HCT116 (cell line): Measurements from ENCODE around the gene EARS2. TPM values are rescaled to one million over a fixed set of nuclear protein-coding genes. Genes with fewer than 3 reads are reported as not detected.

Experiments used
- ATAC-seq: fragments of 200-7000 bp; cut with Tn5 transposase; 2 replicates; pipeline ENCODE4 v1.9.1; 2020; ENCODE audit warnings: mild to moderate bottlenecking, moderate library complexity
- BruUV-seq: library from RNA; stranded (reverse); fragments of 400-500 nt; replicated peaks from 2 replicates; lab custom pipeline; 2021; lab: Mats Ljungman, UMichigan
- CTCF ChIA-PET: fragments of 300-600 bp; sonication (Branson Sonifier 250); formaldehyde crosslinking; loops from one replicate; lab custom pipeline; 2021; ENCODE audit warnings: antibody characterized with exemption; lab: Charles Lee
- POLR2A ChIA-PET: fragments of 300-600, 350-600 bp; sonication (Branson Sonifier 250); formaldehyde crosslinking; loops from one replicate; lab custom pipeline; 2021; ENCODE audit warnings: antibody characterized with exemption; lab: Charles Lee
- RAD21 ChIA-PET, 2 experiments: fragments of 300-600 bp; sonication (Branson Sonifier 250); formaldehyde crosslinking; loops; one replicate each; lab custom pipeline; 2023; ENCODE audit warnings: low total read pairs in 2 of 2; ENCODE audit not compliant: uncharacterized antibody in 2 of 2, unreplicated experiment in 2 of 2, low non-redundant PET in 1 of 2; lab: Charles Lee
- DNase-seq: peaks from one replicate; pipeline ENCODE4 v3.0.0-alpha.2; 2010; ENCODE audit warnings: low read depth, low spot score
- H2AFZ ChIP-seq: fragments of 200-600 bp; shearing (Covaris generic), sonication (generic); 2 replicates; pipeline ENCODE4 v1.6.1; 2017; ENCODE audit warnings: low read depth, mixed run types, mixed read lengths, antibody characterized with exemption, low read length; ENCODE audit not compliant: poor library complexity, severe bottlenecking
- H3K27ac ChIP-seq: 2 replicates; pipeline ENCODE4 v1.5.1; 2012; ENCODE audit warnings: low read depth, low read length
- H3K27me3 ChIP-seq: fragments of 200-600 bp; sonication (generic); 2 replicates; pipeline ENCODE4 v1.6.1; 2016; ENCODE audit warnings: mixed run types, low read length, mixed read lengths; ENCODE audit not compliant: insufficient read depth
- H3K36me3 ChIP-seq, 2 experiments: fragments of 200-500 bp in 1 of 2; fragments of 200-600 bp in 1 of 2; sonication (Bioruptor generic) in 1 of 2; sonication (generic) in 1 of 2; 2 replicates each; pipeline versions ENCODE4 v1.5.1 to v1.6.1; 2014 to 2016; ENCODE audit warnings: low read length in 2 of 2, inconsistent platforms in 1 of 2, mixed read lengths in 1 of 2, mixed run types in 1 of 2; ENCODE audit not compliant: insufficient read depth in 2 of 2, control insufficient read depth in 1 of 2
- H3K4me1 ChIP-seq, 2 experiments: fragments of 200-600 bp in 1 of 2; sonication (generic) in 1 of 2; 2 replicates each; pipeline versions ENCODE4 v1.5.1 to v1.6.1; 2012 to 2017; ENCODE audit warnings: low read length in 2 of 2, inconsistent platforms in 1 of 2, mild to moderate bottlenecking in 1 of 2, mixed read lengths in 1 of 2, mixed run types in 1 of 2, moderate library complexity in 1 of 2; ENCODE audit not compliant: insufficient read depth in 2 of 2, control insufficient read depth in 1 of 2
- H3K4me2 ChIP-seq: fragments of 200-600 bp; sonication (generic); 2 replicates; pipeline ENCODE4 v1.6.1; 2017; ENCODE audit warnings: mixed run types, low read length, mixed read lengths
- H3K4me3 ChIP-seq, 2 experiments: fragments of 200-600 bp in 1 of 2; sonication (generic) in 1 of 2; replicated peaks in 1 of 2; 2 replicates each; pipeline ENCODE4 v1.5.1; 2011 to 2016; ENCODE audit warnings: low read length in 2 of 2, control low read depth in 1 of 2, low read depth in 1 of 2, mild to moderate bottlenecking in 1 of 2, mixed read lengths in 1 of 2, mixed run types in 1 of 2
- H3K79me2 ChIP-seq: fragments of 200-600 bp; sonication (generic); 2 replicates; pipeline ENCODE4 v1.6.1; 2017; ENCODE audit warnings: mild to moderate bottlenecking, mixed run types, low read length, moderate library complexity, mixed read lengths; ENCODE audit not compliant: insufficient read depth
- H3K9ac ChIP-seq: fragments of 200-600 bp; sonication (generic); 2 replicates; pipeline ENCODE4 v1.6.1; 2016; ENCODE audit warnings: low read length, mixed read lengths
- H3K9me2 ChIP-seq: fragments of 200-600 bp; sonication (generic), shearing (Covaris generic); 2 replicates; pipeline ENCODE4 v1.6.1; 2017; ENCODE audit warnings: mixed run types, mild to moderate bottlenecking, moderate library complexity; ENCODE audit not compliant: insufficient read depth
- H3K9me3 ChIP-seq, 2 experiments: fragments of 200-500 bp in 1 of 2; fragments of 200-600 bp in 1 of 2; sonication (Bioruptor generic) in 1 of 2; sonication (generic) in 1 of 2; 2 replicates each; pipeline ENCODE4 v1.6.1; 2014 to 2017; ENCODE audit warnings: low read length in 2 of 2, mixed read lengths in 2 of 2, inconsistent platforms in 1 of 2, low read depth in 1 of 2, mild to moderate bottlenecking in 1 of 2, mixed run types in 1 of 2, moderate library complexity in 1 of 2; ENCODE audit not compliant: control insufficient read depth in 1 of 2, insufficient read depth in 1 of 2
- H4K20me1 ChIP-seq: fragments of 200-600 bp; sonication (generic), shearing (Covaris generic); 2 replicates; pipeline ENCODE4 v1.6.1; 2017; ENCODE audit warnings: mixed run types, mild to moderate bottlenecking, moderate library complexity; ENCODE audit not compliant: insufficient read depth
- CBX3 ChIP-seq: IDR thresholded peaks from 2 replicates; pipeline ENCODE4 v1.6.1; 2012; ENCODE audit warnings: low read depth
- EGR1 ChIP-seq: IDR thresholded peaks from 2 replicates; pipeline ENCODE4 v1.6.1; 2012; ENCODE audit warnings: low read depth
- ELF1 ChIP-seq: IDR thresholded peaks from 2 replicates; pipeline ENCODE4 v1.6.1; 2012; ENCODE audit warnings: low read depth, borderline replicate concordance
- EZH2 ChIP-seq: fragments of 200-600 bp; sonication (generic); IDR thresholded peaks from 2 replicates; pipeline ENCODE4 v1.6.1; 2017; ENCODE audit warnings: antibody characterized with exemption, mixed run types
- JUND ChIP-seq: IDR thresholded peaks from 2 replicates; pipeline ENCODE4 v1.6.1; 2012
- POLR2AphosphoS5 ChIP-seq: IDR thresholded peaks from 2 replicates; pipeline ENCODE4 v1.6.1; 2011; ENCODE audit warnings: mild to moderate bottlenecking, low read depth, low read length, moderate library complexity
- SIN3A ChIP-seq: IDR thresholded peaks from 2 replicates; pipeline ENCODE4 v1.6.1; 2012; ENCODE audit warnings: low read depth
- SP1 ChIP-seq: IDR thresholded peaks from 2 replicates; pipeline ENCODE4 v1.6.1; 2012; ENCODE audit warnings: low read depth
- SRF ChIP-seq: IDR thresholded peaks from 2 replicates; pipeline ENCODE4 v1.6.1; 2012; ENCODE audit warnings: low read depth
- ZFX ChIP-seq: fragments of 450-650 bp; IDR thresholded peaks from 2 replicates; pipeline ENCODE4 v1.6.1; 2017
- ZNF274 ChIP-seq: fragments of 200-500 bp; sonication (Bioruptor generic); IDR thresholded peaks from 2 replicates; pipeline ENCODE4 v1.6.1; 2014; ENCODE audit warnings: mild to moderate bottlenecking, low read depth, low read length, inconsistent platforms
- intact Hi-C: fragments of 100-400 bp; cut with micrococcal nuclease; formaldehyde crosslinking; loops from 2 replicates; pipeline ENCODE4 v1.10.0; 2022
- total RNA-seq: library from RNA; stranded (reverse); gene quantifications from one replicate; pipeline ENCODE4 v1.2.1, GENCODE V29; 2021; ENCODE audit not compliant: unreplicated experiment
- TF ChIP-seq, protein P1 (sequence below): IDR thresholded peaks from 2 replicates; pipeline ENCODE4 v1.6.1; 2011; ENCODE audit warnings: mild to moderate bottlenecking, low read length, moderate library complexity; ENCODE audit not compliant: insufficient replicate concordance; ENCODE audit errors: extremely low read depth
- TF ChIP-seq, protein P2 (sequence below), 3 experiments: fragments of 200-600 bp in 1 of 3; sonication (generic) in 1 of 3; IDR thresholded peaks in 2 of 3; conservative IDR thresholded peaks in 1 of 3; 2 replicates each; pipeline ENCODE4 v1.5.1; 2012 to 2017; ENCODE audit warnings: low read depth in 2 of 3, low read length in 2 of 3, antibody characterized with exemption in 1 of 3, borderline replicate concordance in 1 of 3, control low read depth in 1 of 3, mild to moderate bottlenecking in 1 of 3, mixed read lengths in 1 of 3, mixed run types in 1 of 3, moderate library complexity in 1 of 3; ENCODE audit not compliant: insufficient read depth in 1 of 3
- TF ChIP-seq, protein P3 (sequence below): IDR thresholded peaks from 2 replicates; pipeline ENCODE4 v1.6.1; 2012

The EARS2 gene
- total RNA-seq, 1 experiment from 2014 or later: 35.6 TPM

DNA sequence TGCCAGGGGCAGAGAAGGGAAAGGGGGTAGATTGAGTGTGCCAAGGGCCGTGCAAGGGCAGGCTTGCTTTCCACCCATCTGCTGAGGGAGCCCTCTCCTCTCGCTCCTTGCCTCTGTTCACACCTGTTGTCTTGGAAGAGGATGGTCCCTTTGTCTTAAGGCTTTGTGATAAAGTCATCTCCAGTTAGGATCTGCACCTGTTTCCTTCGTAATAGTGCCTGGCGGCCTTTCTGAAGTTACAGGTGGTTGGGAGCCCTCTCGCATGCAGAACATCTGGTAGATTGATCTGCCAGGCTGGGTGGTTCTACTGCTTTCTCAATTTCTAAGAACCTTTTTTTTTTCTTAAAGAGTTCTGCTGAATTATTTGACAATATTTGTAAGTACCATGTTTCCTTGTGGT, 16.7 kb upstream of the EARS2 start:
- no peaks in the 10 kb centered on the region for H4K20me1 ChIP-seq
- no peaks in the 10 kb centered on the region for H3K79me2 ChIP-seq
- H3K4me3 ChIP-seq: no peak overlapping the region
- intact Hi-C loops: no loop called here
- RAD21 ChIA-PET: no interaction called here
- no peaks in the 10 kb centered on the region for H3K4me1 ChIP-seq
- peaks cover 14 to 26% of the 10 kb centered on the region in 2 experiments; a peak in 3 of 4 replicates for H3K36me3 ChIP-seq
- CTCF ChIA-PET: no interaction called here
- H3K27ac ChIP-seq: no peak overlapping the region
- TF ChIP-seq, protein P1, sequence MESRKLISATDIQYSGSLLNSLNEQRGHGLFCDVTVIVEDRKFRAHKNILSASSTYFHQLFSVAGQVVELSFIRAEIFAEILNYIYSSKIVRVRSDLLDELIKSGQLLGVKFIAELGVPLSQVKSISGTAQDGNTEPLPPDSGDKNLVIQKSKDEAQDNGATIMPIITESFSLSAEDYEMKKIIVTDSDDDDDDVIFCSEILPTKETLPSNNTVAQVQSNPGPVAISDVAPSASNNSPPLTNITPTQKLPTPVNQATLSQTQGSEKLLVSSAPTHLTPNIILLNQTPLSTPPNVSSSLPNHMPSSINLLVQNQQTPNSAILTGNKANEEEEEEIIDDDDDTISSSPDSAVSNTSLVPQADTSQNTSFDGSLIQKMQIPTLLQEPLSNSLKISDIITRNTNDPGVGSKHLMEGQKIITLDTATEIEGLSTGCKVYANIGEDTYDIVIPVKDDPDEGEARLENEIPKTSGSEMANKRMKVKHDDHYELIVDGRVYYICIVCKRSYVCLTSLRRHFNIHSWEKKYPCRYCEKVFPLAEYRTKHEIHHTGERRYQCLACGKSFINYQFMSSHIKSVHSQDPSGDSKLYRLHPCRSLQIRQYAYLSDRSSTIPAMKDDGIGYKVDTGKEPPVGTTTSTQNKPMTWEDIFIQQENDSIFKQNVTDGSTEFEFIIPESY: no peak
- no peak for TF ChIP-seq POLR2AphosphoS5
- ATAC-seq: no peak
- H3K27me3 ChIP-seq: no peaks in the 10 kb centered on the region
- H2AFZ ChIP-seq: no peak overlapping the region
- no peaks in the 10 kb centered on the region for H3K9me3 ChIP-seq
- H3K9me2 ChIP-seq: no peaks in the 10 kb centered on the region
- H3K9ac ChIP-seq: no peak overlapping the region
- BruUV-seq: no TSS peak
- no peak overlapping the region for H3K4me2 ChIP-seq
- no peak for DNase-seq
- POLR2A ChIA-PET: no interaction called here

DNA sequence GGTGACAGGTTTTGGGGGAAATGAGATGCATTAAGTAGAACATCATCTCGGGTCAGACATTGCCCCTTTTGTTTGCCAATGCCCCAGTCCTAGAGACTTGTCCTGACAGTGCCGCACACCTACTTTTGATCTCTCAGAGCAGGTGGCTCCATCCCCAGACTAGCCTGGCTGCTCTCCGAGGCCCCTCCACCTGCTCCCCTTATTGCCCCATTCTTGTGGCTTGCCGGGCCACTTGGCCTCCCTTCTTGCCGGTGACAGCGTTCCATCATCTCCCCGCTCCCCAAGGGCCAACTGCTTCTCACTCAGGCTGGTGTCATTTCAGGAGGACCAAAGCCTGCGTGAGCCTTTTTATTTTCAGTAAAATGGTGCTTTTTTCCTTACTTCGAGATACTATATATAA, 15.2 kb upstream of the EARS2 start:
- no peak for ATAC-seq
- no peaks in the 10 kb centered on the region for H4K20me1 ChIP-seq
- no peaks in the 10 kb centered on the region for H3K79me2 ChIP-seq
- H3K4me3 ChIP-seq: no peak overlapping the region
- RAD21 ChIA-PET: no interaction called here
- H3K9ac ChIP-seq: no peak overlapping the region
- H3K27me3 ChIP-seq: no peaks in the 10 kb centered on the region
- H3K4me2 ChIP-seq: no peak overlapping the region
- intact Hi-C loops: no loop called here
- no peaks in the 10 kb centered on the region for H3K9me3 ChIP-seq
- no peaks in the 10 kb centered on the region for H3K9me2 ChIP-seq
- BruUV-seq: no TSS peak
- no peaks in the 10 kb centered on the region for H3K4me1 ChIP-seq
- no peak overlapping the region for H2AFZ ChIP-seq
- CTCF ChIA-PET: no interaction called here
- no peak for DNase-seq
- POLR2A ChIA-PET: no interaction called here
- peaks cover 22 to 39% of the 10 kb centered on the region in 2 experiments for H3K36me3 ChIP-seq
- no peak overlapping the region for H3K27ac ChIP-seq
- TF ChIP-seq CBX3 (no peak), ZNF274 (no peak), JUND (no peak), ELF1 (no peak), ZFX (no peak), SIN3A (no peak), POLR2AphosphoS5 (no peak), SP1 (no peak), EGR1 (no peak), SRF (no peak), EZH2 (no peak)
- TF ChIP-seq, protein P1: no peak
- TF ChIP-seq, protein P2, sequence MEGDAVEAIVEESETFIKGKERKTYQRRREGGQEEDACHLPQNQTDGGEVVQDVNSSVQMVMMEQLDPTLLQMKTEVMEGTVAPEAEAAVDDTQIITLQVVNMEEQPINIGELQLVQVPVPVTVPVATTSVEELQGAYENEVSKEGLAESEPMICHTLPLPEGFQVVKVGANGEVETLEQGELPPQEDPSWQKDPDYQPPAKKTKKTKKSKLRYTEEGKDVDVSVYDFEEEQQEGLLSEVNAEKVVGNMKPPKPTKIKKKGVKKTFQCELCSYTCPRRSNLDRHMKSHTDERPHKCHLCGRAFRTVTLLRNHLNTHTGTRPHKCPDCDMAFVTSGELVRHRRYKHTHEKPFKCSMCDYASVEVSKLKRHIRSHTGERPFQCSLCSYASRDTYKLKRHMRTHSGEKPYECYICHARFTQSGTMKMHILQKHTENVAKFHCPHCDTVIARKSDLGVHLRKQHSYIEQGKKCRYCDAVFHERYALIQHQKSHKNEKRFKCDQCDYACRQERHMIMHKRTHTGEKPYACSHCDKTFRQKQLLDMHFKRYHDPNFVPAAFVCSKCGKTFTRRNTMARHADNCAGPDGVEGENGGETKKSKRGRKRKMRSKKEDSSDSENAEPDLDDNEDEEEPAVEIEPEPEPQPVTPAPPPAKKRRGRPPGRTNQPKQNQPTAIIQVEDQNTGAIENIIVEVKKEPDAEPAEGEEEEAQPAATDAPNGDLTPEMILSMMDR (IDR thresholded peaks at IDR 0.05 in 2 of 3, conservative IDR thresholded peaks at IDR 0.05 in 1 of 3; ENCODE audit: borderline replicate concordance in 1 of 3, insufficient read depth in 1 of 3, low read depth in 2 of 3, low read length in 2 of 3): no peak
- TF ChIP-seq, protein P3, sequence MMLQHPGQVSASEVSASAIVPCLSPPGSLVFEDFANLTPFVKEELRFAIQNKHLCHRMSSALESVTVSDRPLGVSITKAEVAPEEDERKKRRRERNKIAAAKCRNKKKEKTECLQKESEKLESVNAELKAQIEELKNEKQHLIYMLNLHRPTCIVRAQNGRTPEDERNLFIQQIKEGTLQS: no peak
